ENCODE data around the gene RAB24.
A peak's percentile ranks its signal among the peaks of the same experiment; 100 is the strongest.

The RAB24 gene

DNA sequence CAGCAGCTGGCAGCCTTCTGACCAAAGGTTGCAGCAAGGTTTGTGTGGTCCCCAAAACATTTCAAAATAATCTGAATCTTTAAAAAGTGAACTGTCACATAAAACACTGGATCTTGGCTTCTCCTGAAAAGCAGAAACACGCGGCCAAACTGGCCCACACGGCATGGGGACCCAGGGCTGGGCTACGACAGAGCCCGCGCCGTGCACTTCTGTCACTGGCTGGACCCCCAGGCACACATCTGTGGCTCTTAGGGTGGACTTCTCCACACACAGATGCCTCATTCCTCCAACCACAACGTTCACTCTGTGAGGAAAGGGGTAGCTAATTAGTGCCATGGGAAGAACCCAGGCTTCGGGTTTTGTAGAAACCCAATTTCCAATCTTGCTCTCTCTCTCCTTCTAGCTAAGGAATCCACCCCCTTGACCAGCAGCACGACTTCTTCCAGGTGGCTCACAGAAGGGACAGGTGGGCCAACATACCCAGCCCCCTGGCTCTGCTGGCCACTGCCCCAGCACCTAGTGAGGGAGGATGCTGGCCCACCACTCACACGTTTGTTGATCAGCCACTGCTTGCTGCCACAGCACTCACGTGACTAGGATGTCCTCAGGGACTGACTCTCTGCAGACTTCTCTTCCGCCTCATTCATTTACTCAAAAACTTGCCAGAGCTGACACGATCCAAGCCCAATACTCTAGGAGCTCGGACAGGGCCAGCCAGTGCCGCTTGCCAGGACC, 30.1 kb upstream of the RAB24 start:
- no peak for DNase-seq

DNA sequence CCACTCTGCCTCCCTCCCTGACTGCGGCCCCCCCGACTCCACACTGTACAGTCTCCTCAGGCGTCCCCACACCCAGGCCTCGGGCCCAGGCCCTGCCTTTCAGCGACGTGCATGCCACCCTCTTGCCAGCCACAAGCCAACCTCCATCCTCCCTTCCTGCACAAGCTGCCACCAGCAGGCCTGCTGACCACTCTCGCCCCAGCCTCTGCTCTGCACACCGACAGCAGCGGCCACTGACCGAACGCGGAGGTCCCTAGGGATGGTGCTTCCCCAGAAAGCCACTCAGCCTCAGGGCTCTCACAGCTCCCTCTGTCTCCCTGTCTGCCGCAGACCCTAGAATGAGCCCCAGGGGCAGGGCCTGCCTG, 29.4 kb upstream of the RAB24 start:
- no peak for DNase-seq

- DNase-seq, result no peak
Observed at GRCh38 chr5:177332031-177332895, 28.7 kb upstream of the RAB24 start.

DNA sequence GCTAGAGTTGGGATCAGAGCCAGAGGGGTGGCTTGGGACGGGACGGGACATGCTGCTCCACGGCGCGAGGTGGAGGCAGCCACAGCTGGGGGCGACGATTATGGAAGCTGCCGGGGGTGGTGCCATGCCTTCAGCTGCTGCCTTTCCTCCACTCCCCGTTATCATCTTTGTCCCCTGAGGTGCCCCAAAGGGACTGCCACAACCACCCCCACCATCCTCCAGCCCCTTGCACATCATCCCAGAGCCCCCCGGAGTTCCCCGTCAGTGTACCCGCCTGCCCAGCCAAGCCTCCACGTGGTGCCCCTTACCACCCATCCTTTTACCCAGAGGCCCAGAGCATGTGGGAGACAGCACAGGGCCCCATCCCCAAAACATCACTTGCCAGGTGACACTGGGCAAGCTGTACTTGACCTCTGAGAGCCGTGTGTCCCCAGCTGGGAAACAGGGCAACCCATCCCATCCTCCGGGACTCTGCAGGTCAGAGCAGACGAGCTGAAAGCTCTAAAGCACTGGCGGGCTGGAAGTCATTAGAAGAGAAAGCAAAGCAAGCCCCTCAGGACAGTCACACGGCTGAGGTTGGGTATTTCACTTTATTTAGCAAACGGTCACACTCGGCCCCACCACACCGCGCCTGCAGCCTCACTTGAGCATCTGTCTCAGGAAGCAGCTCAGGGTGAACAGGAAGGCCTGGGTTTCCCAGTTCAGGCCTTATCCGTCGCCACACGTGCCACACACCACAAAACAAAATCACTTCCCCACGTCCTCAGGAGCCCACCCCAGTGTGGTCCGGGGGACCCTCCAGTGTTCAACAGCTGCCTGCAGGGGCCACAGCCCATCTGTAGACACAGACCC, 27.7 kb upstream of the RAB24 start:
- no peak for DNase-seq

GRCh38 chr5:177329883-177330282, 26.4 kb upstream of the RAB24 start:
- DNase-seq, result no peak

- DNase-seq, result no peak
Observed at GRCh38 chr5:177328545-177329231, 25.2 kb upstream of the RAB24 start.

DNA sequence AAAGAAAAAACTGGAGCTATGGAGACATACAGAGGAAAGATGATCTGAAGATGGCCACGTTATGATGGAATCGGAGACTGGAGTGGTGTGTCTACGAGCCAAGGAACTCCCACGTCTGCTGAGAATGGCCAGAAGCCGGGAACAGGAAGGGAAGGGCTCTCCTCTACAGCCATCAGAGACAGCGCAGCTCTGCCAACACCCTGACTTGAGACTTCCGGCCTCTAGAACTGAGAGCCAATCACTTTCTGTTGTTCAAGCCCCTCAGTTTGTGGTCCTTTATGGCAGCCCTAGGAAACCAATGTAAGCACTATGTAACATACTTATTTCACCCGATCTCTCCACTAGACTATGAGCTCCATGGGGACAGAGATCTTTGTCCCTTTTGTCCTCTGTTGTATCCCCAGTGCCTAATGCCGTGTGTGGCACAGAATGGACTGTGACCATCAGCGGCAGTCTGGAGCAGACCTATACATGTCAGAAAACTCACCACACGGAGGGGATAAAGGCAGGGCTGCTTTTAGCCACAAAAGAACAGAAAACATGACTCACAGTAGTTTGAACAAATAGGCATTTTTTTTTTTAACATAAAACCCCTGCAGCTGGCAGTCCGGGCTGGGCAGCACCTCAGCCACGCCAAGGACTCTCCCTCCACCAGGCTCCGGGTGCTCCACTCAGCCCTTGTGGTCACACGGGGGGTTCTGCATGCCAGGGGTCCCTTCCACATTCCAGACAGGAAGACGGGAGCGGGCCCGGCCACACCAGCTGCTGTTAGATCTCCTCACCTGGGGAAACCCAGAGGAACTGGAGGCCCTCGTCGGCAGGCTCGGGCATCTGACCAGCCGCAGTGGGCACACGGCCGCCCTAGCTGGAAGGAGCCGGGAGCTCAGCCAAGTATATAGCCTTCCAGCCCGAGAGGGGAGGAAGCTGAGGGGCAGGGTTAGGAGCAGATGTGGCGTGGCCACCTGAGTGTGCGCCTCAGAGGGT, 24.3 kb upstream of the RAB24 start:
- no peak for DNase-seq

- DNase-seq, result no peak
Observed at GRCh38 chr5:177325868-177326381, 22.4 kb upstream of the RAB24 start.

GRCh38 chr5:177320879-177321278, 17.4 kb upstream of the RAB24 start:
- DNase-seq, result peak in 2 of 56 donors; percentile 11 to 16

GRCh38 chr5:177319913-177320588, 16.5 kb upstream of the RAB24 start:
- no peak for DNase-seq

DNA sequence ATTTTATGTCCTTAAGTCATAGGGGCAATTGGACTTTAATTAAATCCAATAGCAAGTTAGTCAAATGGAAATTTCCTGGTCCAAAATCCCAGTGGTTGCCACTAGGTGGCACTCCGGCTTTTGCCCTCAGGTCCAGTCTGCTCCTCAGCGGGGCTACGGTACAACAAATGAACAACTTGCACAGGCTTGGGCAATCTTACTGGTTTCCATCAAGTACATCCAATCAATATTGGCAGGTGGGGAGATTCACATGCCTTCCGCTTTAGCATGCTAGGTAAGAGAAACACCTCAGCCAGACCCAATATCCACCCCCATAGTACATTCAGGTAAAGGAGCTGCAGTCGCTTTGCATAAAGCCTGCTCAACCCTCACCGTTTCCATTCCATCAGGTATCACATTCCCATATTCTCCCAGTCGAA, 14.4 kb upstream of the RAB24 start:
- DNase-seq, result peak in 37 of 56 donors; percentile 7 to 84 (median 36)

- DNase-seq, result no peak
Observed at GRCh38 chr5:177316005-177316404, 12.5 kb upstream of the RAB24 start.

DNA sequence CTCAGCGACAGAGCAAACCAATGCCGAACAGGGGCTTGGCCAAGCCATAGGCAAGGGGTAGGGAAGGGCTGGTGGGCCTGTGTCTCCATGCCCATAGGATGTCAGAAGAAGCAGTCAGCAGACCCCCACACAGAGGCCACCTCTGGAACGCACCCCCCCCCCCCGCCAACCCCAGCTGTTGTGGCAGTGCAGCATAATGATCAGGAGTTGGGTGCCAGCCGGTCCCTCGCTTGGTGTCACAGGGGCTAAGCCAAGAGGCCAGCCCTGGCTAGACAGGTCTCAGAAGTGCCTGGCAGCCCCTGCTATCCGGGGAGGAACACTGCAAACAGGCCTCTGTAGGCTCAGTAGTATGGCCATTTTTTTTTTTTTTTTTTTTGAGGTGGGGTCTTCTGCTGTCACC, 11.9 kb upstream of the RAB24 start:
- DNase-seq, result no peak

GRCh38 chr5:177314376-177315342, 11.1 kb upstream of the RAB24 start:
- no peak for DNase-seq

- DNase-seq, result no peak
Observed at GRCh38 chr5:177313561-177314259, 10.2 kb upstream of the RAB24 start.

DNA sequence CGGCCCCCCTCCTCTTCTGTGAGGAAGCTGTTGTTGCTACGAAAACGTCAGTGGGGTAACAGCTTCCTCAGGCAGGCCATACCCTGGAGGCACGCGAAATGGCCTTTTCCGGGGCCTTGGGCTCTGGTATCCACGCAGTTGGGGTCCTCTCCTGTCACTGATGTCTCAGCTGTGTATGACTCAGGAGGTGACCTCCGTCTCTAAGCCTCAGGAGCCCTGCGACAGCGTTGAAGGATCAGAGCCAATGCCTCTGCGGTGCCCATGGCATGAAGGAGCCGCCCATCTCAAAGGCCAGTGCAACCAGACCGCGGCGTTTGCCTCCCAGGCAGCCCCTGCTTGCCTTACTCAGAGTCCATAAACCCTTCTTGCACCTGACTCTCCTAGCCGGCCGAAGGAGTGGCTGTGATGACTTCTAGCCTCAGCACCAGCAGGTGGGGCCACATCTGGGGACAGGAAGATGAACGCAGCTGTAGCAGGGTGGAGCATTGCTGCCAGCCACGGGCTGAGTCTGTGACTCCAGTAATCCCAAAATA, 9.2 kb upstream of the RAB24 start:
- no peak for DNase-seq
